Left ventricle myocardium inferior (tissue), 1 donor: ENCODE data around the gene SRRD. TPM values are rescaled to one million over a fixed set of nuclear protein-coding genes. Genes with fewer than 3 reads are reported as not detected.
A peak's percentile ranks its signal among the peaks of the same experiment; 100 is the strongest.

Source experiments
- DNase-seq: peaks from one replicate; pipeline ENCODE4 v3.0.0-alpha.2; 2020
- H3K27ac ChIP-seq: fragments of 200-600 bp; replicated peaks from 2 replicates; pipeline ENCODE4 v1.8.0; 2021
- H3K27me3 ChIP-seq: fragments of 200-600 bp; 2 replicates; pipeline ENCODE4 v1.8.0; 2021; ENCODE audit warnings: low read depth
- H3K36me3 ChIP-seq: fragments of 200-600 bp; 2 replicates; pipeline ENCODE4 v1.8.0; 2021
- H3K4me1 ChIP-seq: fragments of 200-600 bp; 2 replicates; pipeline ENCODE4 v1.8.0; 2021
- H3K4me3 ChIP-seq: fragments of 200-600 bp; 2 replicates; pipeline ENCODE4 v1.8.0; 2021; ENCODE audit warnings: mild to moderate bottlenecking, moderate library complexity
- H3K9me3 ChIP-seq: fragments of 200-600 bp; replicated peaks from 2 replicates; pipeline ENCODE4 v1.8.0; 2021
- intact Hi-C: fragments of 100-400 bp; cut with micrococcal nuclease; formaldehyde crosslinking; loops from one replicate; pipeline ENCODE4 v1.11.0; 2022
- total RNA-seq: library from RNA; stranded (reverse); fragmentation: NEBNext Ultra II Directional; extraction: Animal tissue kit (Norgen Biotek cat#: 25700); gene quantifications from one replicate; pipeline ENCODE4 v1.2.1, GENCODE V29; 2021
- TF ChIP-seq, protein P1 (sequence below): fragments of 200-600 bp; IDR thresholded peaks from 2 replicates; pipeline ENCODE4 v1.8.0; 2021; ENCODE audit warnings: antibody characterized with exemption, mild to moderate bottlenecking, borderline replicate concordance
- donor health status: DM: no; HTN: yes; CAD: no; lungs with severe emphysema.

SRRD gene
- total RNA-seq, 1 donor from 2014 or later, result 23.5 TPM

- Histone ChIP-seq H3K4me1 (peaks cover 10% of the 10 kb centered on the region), H3K36me3 (peaks cover 88% of the 10 kb centered on the region)
These were observed 22.4 kb upstream of the SRRD start for GRCh38 chr22:26461188-26461810.

DNA sequence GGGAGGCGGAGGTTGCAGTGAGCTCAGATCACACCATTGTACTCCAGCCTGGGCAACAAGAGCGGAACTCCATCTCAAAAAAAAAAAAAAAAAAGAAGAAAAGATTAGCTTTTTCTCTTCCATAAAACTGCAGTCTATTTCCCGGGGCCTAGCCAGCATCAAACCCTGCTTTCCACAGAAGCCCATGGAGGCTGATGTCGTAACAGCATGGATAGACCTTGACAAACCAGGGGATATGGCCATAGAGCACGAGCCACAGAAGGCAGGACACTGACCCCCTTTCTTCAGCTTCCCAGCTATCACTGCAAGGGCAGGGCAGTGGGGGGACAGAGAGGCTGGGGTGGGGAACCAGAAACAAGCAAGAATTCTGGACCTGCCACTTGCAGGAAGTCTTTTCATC lies 21.6 kb upstream of the SRRD start:
- TF ChIP-seq, protein P1, sequence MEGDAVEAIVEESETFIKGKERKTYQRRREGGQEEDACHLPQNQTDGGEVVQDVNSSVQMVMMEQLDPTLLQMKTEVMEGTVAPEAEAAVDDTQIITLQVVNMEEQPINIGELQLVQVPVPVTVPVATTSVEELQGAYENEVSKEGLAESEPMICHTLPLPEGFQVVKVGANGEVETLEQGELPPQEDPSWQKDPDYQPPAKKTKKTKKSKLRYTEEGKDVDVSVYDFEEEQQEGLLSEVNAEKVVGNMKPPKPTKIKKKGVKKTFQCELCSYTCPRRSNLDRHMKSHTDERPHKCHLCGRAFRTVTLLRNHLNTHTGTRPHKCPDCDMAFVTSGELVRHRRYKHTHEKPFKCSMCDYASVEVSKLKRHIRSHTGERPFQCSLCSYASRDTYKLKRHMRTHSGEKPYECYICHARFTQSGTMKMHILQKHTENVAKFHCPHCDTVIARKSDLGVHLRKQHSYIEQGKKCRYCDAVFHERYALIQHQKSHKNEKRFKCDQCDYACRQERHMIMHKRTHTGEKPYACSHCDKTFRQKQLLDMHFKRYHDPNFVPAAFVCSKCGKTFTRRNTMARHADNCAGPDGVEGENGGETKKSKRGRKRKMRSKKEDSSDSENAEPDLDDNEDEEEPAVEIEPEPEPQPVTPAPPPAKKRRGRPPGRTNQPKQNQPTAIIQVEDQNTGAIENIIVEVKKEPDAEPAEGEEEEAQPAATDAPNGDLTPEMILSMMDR, result no peak
- Histone ChIP-seq H3K4me3 (no peak overlapping the region), H3K36me3 (peaks cover 87% of the 10 kb centered on the region), H3K27me3 (no peaks in the 10 kb centered on the region), H3K4me1 (peaks cover 10% of the 10 kb centered on the region), H3K9me3 (no peaks in the 10 kb centered on the region), H3K27ac (no peak overlapping the region)
- DNase-seq, result no peak
- intact Hi-C loops, result loop anchor here (10.0 kb wide), 1 partner anchor 97 kb away; no protein-coding TSS in a partner anchor

More at GRCh38 chr22:26461188-26461810, 22.4 kb upstream of the SRRD start:
- Histone ChIP-seq H3K27ac (no peak overlapping the region), H3K27me3 (no peaks in the 10 kb centered on the region), H3K4me3 (no peak overlapping the region), H3K9me3 (no peaks in the 10 kb centered on the region)
- intact Hi-C loops, result loop anchor here (10.0 kb wide), 1 partner anchor 96 kb away; no protein-coding TSS in a partner anchor
- peak; percentile 42 for DNase-seq
- TF ChIP-seq, protein P1, result peak; percentile 81

- peaks cover 87% of the 10 kb centered on the region for H3K36me3 ChIP-seq
- intact Hi-C loops, result loop anchor here (10.0 kb wide), 1 partner anchor 98 kb away; no protein-coding TSS in a partner anchor
These were observed 21.0 kb upstream of the SRRD start for GRCh38 chr22:26462641-26463040.

DNA sequence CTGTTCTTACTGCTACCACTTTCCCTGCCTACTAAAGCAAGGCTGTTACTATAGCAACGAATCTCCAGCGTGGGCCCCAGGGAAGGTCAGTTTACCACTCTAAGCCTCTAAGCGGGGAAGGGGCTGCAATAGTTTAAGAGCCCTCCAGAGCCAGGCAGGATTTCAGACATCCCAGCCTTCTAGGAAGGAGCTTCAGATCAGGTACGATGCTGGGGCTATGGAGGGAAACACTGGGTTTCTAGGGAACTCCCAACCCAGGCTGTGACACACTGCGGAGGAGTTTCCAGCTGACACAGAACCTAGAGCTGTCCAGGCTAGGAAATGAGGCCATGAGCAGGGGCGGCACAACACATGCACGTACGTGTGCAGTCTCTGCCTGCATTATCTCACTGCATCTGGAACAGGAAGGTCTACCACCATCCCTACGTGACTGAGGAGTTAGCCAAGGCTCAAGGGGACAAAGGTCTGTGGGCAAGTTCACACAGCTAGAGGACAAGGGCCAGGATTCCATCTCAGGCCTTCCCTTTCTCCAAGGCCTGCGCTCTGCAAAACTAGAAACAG lies 20.5 kb upstream of the SRRD start:
- Histone ChIP-seq H3K4me1 (peaks cover 10% of the 10 kb centered on the region), H3K36me3 (peaks cover 87% of the 10 kb centered on the region), H3K27me3 (no peaks in the 10 kb centered on the region), H3K9me3 (no peaks in the 10 kb centered on the region), H3K4me3 (no peak overlapping the region), H3K27ac (no peak overlapping the region)
- TF ChIP-seq, protein P1, result no peak
- intact Hi-C loops, result loop anchor here (10.0 kb wide), 1 partner anchor 98 kb away; no protein-coding TSS in a partner anchor
- no peak for DNase-seq

More at GRCh38 chr22:26462641-26463040, 21.0 kb upstream of the SRRD start:
- Histone ChIP-seq H3K27me3 (no peaks in the 10 kb centered on the region), H3K4me3 (no peak overlapping the region), H3K9me3 (no peaks in the 10 kb centered on the region), H3K4me1 (peaks cover 10% of the 10 kb centered on the region), H3K27ac (no peak overlapping the region)
- DNase-seq, result no peak
- TF ChIP-seq, protein P1, result no peak

DNA sequence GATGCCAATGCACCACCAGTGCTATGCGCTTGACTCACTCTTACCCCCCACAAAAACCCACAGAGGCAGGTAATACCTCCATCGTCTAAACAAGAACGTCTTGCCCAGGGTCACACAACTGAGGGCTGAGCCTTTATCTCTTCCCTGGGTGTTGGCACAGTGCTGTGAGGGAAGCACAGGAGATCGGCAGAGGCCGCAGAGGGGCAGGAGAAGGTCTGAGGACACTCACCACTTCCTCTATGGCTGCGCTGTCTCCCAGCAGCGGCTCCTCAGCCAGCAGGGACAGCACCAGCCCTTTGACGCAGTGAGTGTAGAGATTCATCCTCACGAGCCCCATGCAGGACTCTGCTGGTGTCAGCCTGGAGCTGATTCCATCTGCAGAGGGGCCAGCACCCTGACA lies 20.0 kb upstream of the SRRD start:
- no peak overlapping the region for H3K27ac ChIP-seq
- TF ChIP-seq, protein P1, result no peak
- intact Hi-C loops, result loop anchor here (10.0 kb wide), 1 partner anchor 99 kb away; no protein-coding TSS in a partner anchor

More for the DNA sequence above, 20.0 kb upstream of the SRRD start:
- H3K27me3 ChIP-seq, result no peaks in the 10 kb centered on the region
- H3K9me3 ChIP-seq, result no peaks in the 10 kb centered on the region
- DNase-seq, result no peak
- H3K36me3 ChIP-seq, result peaks cover 87% of the 10 kb centered on the region
- H3K4me1 ChIP-seq, result peaks cover 10% of the 10 kb centered on the region
- no peak overlapping the region for H3K4me3 ChIP-seq
